GM12892 (cell line): ENCODE results near the gene ADIPOQ.

Source experiments
- POLR2A ChIP-seq: IDR thresholded peaks from 2 replicates; pipeline ENCODE4 v1.6.1; 2011; ENCODE audit warnings: low read depth, low read length, control low read depth
- POLR2AphosphoS5 ChIP-seq: IDR thresholded peaks from 2 replicates; pipeline ENCODE4 v1.6.1; 2011; ENCODE audit warnings: low read depth, low read length, control low read depth
- TAF1 ChIP-seq: IDR thresholded peaks from 2 replicates; pipeline ENCODE4 v1.6.1; 2011; ENCODE audit warnings: low read depth, mild to moderate bottlenecking, control low read depth, low read length, borderline replicate concordance

DNA sequence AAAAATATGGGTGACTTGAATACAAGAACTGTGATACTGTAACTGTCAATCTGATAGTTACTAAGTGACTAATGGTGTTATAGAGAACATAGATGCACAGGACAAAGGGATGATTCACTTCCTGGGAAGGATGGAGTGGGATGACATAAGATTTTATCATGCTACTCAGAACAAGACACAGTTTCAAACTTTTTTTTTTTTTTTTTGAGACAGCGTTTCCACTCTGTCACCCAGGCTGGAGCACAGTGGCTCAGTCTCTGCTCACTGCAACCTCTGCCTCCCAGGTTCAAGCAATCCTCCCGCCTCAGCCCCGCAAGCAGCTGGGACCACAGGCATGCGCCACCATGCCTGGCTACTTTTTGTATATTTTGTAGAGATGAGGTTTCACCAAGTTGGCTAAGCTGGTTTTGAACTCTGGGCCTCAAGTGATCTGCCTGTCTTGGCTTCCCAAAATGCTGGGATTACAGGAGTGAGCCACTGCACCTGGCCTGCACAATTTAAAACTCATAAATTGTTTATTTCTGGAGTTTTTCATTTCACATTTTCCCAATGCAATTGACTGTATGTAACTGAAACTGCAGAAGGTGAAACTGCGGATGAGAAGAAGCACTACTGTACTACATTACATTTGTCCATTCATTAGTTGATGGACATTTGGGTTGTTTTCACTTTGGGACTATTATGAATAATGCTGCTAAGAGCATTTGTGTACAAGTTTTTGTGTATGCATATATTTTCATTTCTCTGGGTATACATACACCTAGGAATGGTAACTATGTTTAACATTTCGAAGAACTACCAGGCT is 40.6 kb downstream of the ADIPOQ start:
- TF ChIP-seq POLR2AphosphoS5 (no peak), POLR2A (no peak), TAF1 (no peak)
